Gastrocnemius medialis (tissue), 4 donors: ENCODE measurements around the gene RCAN2.

Experiments
- POLR2A ChIP-seq, 2 donors: fragments of 450-650 bp; IDR thresholded peaks; one replicate each; pipeline ENCODE4 v1.6.1; 2017; ENCODE audit warnings: antibody characterized with exemption in 2 of 2, mild to moderate bottlenecking in 2 of 2, moderate library complexity in 2 of 2
- TF ChIP-seq, protein P1 (sequence below), 5 experiments: fragments of 450-650 bp in 3 of 5; fragments of 200-600 bp in 2 of 5; sonication (generic) in 2 of 5; IDR thresholded peaks in 4 of 5; conservative IDR thresholded peaks in 1 of 5; 1 replicate in 4 of 5; 2 replicates in 1 of 5; pipeline ENCODE4 v1.5.1; 2016 to 2019; ENCODE audit warnings: antibody characterized with exemption in 5 of 5, mild to moderate bottlenecking in 3 of 5, moderate library complexity in 3 of 5

- TF ChIP-seq, protein P1, sequence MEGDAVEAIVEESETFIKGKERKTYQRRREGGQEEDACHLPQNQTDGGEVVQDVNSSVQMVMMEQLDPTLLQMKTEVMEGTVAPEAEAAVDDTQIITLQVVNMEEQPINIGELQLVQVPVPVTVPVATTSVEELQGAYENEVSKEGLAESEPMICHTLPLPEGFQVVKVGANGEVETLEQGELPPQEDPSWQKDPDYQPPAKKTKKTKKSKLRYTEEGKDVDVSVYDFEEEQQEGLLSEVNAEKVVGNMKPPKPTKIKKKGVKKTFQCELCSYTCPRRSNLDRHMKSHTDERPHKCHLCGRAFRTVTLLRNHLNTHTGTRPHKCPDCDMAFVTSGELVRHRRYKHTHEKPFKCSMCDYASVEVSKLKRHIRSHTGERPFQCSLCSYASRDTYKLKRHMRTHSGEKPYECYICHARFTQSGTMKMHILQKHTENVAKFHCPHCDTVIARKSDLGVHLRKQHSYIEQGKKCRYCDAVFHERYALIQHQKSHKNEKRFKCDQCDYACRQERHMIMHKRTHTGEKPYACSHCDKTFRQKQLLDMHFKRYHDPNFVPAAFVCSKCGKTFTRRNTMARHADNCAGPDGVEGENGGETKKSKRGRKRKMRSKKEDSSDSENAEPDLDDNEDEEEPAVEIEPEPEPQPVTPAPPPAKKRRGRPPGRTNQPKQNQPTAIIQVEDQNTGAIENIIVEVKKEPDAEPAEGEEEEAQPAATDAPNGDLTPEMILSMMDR (IDR thresholded peaks at IDR 0.05 in 4 of 5, conservative IDR thresholded peaks at IDR 0.05 in 1 of 5), result no peak
- TF ChIP-seq POLR2A (IDR thresholded peaks at IDR 0.05), result no peak
Measured at GRCh38 chr6:46199387-46199786, 291.9 kb downstream of the RCAN2 start.
